ENCODE measurements around the gene GLG1.
"Not testable (repeated sequence)": the region's sequence is repeated elsewhere in the genome, so short reads cannot be mapped to it uniquely, and the experiment has no call there.

Gene GLG1

GRCh38 chr16:74574146-74574545, 32.8 kb downstream of the GLG1 start:
- no peak for DNase-seq

DNA sequence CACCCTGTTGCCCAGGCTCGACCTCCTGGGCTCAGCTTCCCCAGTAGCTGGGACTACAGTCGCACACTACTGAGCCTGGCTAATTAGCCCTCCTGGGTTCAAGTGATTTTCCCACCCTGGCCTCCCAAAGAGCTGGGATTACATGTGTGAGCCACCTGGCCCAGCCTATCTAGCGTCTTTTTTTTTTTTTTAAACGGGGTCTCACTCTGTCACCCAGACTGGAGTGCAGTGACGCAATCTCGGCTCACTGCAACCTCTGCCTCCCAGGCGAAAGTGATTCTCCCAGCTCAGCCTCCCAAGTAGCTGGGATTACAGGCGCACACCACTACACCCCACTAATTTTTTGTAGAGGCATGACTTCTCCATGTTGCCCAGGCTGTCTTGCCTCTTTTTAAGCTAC, 33.3 kb downstream of the GLG1 start:
- no peak for DNase-seq

DNA sequence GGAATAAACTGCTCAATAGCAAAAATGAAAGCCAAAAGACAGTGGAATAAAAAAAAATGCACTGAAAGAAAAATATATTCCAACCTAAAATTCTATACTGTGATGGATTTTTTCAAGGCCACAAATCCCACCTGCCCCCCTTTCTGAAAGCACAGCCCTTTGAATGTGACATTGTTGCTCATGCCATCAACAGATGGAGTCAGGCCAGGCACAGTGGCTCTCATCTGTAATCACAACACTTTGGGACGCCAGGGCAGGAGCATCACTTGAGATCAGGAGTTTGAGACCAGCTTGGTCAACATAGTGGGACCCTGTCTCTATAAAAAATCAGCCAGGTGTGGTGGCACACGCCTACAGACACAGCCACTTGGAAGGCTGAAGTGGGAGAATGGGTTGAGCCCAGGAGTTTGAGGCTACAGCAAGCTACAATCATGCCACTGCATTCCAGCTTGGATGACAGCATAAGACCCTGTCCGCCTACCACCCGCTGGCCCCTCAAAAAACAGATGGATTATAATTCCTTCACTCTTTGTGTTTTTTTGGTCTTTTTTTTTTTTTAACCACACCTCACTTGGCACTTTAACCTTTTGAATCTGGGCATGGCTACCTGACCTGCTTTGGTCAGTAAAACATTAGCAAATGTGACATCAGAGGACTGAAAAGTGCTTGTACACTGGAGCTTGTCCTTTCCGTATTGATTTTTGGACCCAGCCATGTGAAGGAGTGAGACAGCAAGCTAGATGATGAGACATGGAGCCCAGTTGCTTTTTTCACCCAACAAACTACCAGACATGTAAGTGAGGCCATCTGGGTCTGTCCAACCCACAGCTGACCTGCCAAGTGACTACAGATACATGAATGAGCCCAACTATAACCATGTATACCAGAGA, 36.3 kb downstream of the GLG1 start:
- DNase-seq = no peak

- DNase-seq = no peak
Measured at GRCh38 chr16:74568961-74569631, 37.8 kb downstream of the GLG1 start.

GRCh38 chr16:74567901-74568300, 39.0 kb downstream of the GLG1 start:
- no peak for DNase-seq

DNA sequence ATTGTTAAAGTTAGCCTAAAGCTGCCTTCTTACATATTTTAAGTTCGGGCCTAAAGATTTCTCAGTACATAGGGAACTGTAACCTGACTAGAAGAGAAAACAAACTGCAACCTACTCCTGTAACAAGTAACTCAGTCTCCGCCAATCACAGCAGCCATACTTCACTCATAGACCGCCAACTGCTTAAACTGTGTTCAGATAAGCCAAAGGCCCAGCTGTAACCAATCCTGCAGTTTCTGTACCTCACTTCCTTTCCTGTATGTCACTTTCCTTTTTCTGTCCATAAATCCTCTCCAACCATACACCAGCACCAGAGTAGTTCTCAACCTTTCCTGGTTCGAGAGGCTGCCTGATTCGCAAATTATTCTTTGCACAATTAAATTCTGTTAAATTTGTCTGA, 41.5 kb downstream of the GLG1 start:
- DNase-seq = no peak

DNA sequence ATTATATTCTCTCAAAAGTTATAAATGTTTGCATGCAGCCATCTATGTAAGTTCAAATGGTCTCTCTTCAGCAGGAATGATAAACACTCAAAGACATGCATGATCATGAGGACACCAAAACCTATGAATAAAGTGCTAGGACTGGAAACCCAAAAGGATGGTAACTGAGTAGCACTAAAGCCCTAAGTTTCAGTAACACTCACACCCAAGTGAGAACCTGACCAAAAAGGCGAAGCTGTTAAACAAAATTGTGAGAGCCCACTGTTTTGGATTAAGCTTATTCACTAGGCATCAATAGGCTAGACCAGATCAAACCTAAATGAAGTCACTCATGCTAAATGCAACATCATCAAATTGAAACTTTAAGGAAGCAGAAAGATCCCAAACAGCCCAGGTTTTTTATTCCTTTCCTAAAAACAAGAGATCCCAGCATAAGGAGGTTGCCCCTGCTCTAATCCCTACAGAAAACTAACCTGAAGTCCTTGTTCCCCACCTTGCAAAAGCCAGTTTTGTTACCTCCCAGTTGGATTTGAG, 42.4 kb downstream of the GLG1 start:
- DNase-seq = no peak

- DNase-seq = no peak
Measured at GRCh38 chr16:74563828-74564263, 43.1 kb downstream of the GLG1 start.

DNA sequence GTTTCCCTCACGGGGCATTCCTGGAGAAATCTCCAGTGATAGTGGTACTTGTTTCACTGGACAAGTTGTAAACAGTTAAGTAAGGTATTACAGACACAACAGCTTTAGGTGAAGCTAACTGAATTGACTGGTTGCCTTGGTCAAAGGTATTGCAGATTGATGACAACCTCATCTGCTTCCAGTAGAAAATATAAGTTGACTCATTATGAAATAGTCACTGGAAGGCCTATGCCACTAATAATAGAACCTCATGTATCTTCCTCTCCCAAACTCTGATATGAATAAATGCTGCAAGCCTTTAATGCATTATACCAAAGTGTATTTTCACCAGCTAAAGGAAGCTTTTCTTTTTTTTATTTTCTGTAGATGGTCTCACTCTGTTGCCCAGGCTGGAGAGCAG, 44.8 kb downstream of the GLG1 start:
- no peak for DNase-seq

GRCh38 chr16:74561626-74562025, 45.3 kb downstream of the GLG1 start:
- no peak for DNase-seq

GRCh38 chr16:74560912-74561311, 46.0 kb downstream of the GLG1 start:
- DNase-seq = no peak

- DNase-seq = no peak
Measured at GRCh38 chr16:74558873-74559272, 48.0 kb downstream of the GLG1 start.

GRCh38 chr16:74557275-74557674, 49.6 kb downstream of the GLG1 start:
- DNase-seq = no peak

- no peak for DNase-seq
Measured at GRCh38 chr16:74556375-74556922, 50.5 kb downstream of the GLG1 start.

GRCh38 chr16:74552357-74552756, 54.6 kb downstream of the GLG1 start:
- not testable (repeated sequence) for DNase-seq

GRCh38 chr16:74550227-74551019, 56.5 kb downstream of the GLG1 start:
- not testable (repeated sequence) for DNase-seq

DNA sequence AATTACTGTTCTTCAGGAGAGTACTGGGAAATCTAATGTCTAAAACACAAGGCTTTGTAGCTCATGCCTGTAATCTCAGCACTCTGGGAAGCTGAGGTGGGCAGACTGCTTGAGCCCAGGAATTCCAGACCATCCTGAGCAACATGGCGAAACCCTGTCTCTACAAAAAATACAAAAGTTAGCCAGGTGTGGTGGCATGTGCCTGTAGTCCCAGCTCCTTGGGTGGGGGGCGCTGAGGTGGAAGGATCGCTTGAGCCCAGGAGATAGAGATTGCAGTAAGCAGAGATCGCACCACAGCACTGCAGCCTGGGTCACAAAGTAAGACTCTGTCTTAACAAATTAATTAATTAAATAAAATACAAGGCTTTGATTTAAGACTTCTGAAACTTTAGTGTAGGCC, 60.8 kb downstream of the GLG1 start:
- DNase-seq = not testable (repeated sequence)

- DNase-seq = not testable (repeated sequence)
Measured at GRCh38 chr16:74542911-74543578, 63.9 kb downstream of the GLG1 start.

GRCh38 chr16:74540663-74541062, 66.3 kb downstream of the GLG1 start:
- DNase-seq = not testable (repeated sequence)

- DNase-seq = not testable (repeated sequence)
Measured at GRCh38 chr16:74538801-74539200, 68.1 kb downstream of the GLG1 start.

GRCh38 chr16:74537746-74538145, 69.2 kb downstream of the GLG1 start:
- not testable (repeated sequence) for DNase-seq

DNA sequence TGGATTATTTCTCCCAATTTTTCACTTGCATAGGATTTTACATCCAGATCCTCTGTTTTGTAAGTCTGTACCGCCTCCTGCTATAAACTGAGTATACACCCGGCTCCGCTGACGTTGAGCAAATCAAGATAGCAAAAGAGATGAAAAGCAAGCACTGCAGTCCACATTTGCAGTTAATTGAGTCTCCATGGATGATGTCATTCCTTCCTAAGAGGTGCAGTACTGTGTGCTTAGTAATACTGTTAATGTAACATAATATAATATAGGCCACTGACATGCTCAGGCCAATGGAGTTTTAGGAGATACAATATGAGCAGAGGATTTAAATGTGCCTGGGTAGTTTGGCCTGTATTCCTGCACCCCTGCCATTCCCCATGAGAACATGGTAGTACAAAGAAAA, 72.3 kb downstream of the GLG1 start:
- DNase-seq = not testable (repeated sequence)

Measured in activated naive CD4-positive, alpha-beta T cell (primary cell).